Right atrium auricular region (tissue), 2 donors: ENCODE results near the gene VIT. TPM values are rescaled to one million over a fixed set of nuclear protein-coding genes. Genes with fewer than 3 reads are reported as not detected.

Experiments
- DNase-seq: peaks from one replicate; pipeline ENCODE4 v3.0.0-alpha.2; 2019; ENCODE audit warnings: low spot score
- H3K27ac ChIP-seq, 2 donors: fragments of 200-600 bp; sonication (generic); 1 replicate in 1 of 2; 2 replicates in 1 of 2; pipeline ENCODE4 v1.5.1; 2016 to 2019
- H3K27me3 ChIP-seq, 2 donors: fragments of 200-600 bp; sonication (generic); one replicate each; pipeline versions ENCODE4 v1.5.1 to v1.6.0; 2017 to 2019
- H3K36me3 ChIP-seq: fragments of 200-600 bp; sonication (generic); one replicate; pipeline ENCODE4 v1.5.1; 2016
- H3K4me1 ChIP-seq, 2 donors: fragments of 200-600 bp; sonication (generic); one replicate each; pipeline versions ENCODE4 v1.5.1 to v1.6.0; 2017 to 2019
- H3K4me3 ChIP-seq, 2 donors: fragments of 200-600 bp; sonication (generic); 1 replicate in 1 of 2; 2 replicates in 1 of 2; pipeline ENCODE4 v1.5.1; 2017 to 2019; ENCODE audit warnings: mild to moderate bottlenecking in 1 of 2, moderate library complexity in 1 of 2
- H3K9me3 ChIP-seq, 2 donors: fragments of 200-600 bp; sonication (generic); one replicate each; pipeline ENCODE4 v1.5.1; 2019
- CTCF ChIP-seq, 2 donors: fragments of 200-600 bp; sonication (generic); IDR thresholded peaks; one replicate each; pipeline ENCODE4 v1.5.1; 2019; ENCODE audit warnings: antibody characterized with exemption in 2 of 2
- total RNA-seq, 2 donors: library from RNA; depleted of rRNA; stranded (reverse); fragments of >200 nt; gene quantifications; one replicate each; pipeline ENCODE4 v1.1.0, GENCODE V29; 2016

Gene VIT
- total RNA-seq, 2 donors from 2014 or later, result 12.3 to 16.9 TPM

GRCh38 chr2:36858551-36859365 is 162.3 kb downstream of the VIT start:
- Histone ChIP-seq H3K4me3 (no peak overlapping the region), H3K27ac (no peak overlapping the region), H3K4me1 (no peaks in the 10 kb centered on the region), H3K9me3 (no peaks in the 10 kb centered on the region), H3K27me3 (no peaks in the 10 kb centered on the region), H3K36me3 (peaks cover 28% of the 10 kb centered on the region)
- DNase-seq, result no peak
- no peak for TF ChIP-seq CTCF (IDR thresholded peaks at IDR 0.05)

GRCh38 chr2:36859366-36859792 is 162.9 kb downstream of the VIT start:
- DNase-seq, result no peak
- H3K4me1 ChIP-seq, result no peaks in the 10 kb centered on the region
- no peak overlapping the region for H3K4me3 ChIP-seq
- no peaks in the 10 kb centered on the region for H3K27me3 ChIP-seq
- peaks cover 32% of the 10 kb centered on the region for H3K36me3 ChIP-seq
- TF ChIP-seq CTCF (IDR thresholded peaks at IDR 0.05), result no peak
- H3K9me3 ChIP-seq, result no peaks in the 10 kb centered on the region
- H3K27ac ChIP-seq, result no peak overlapping the region

- H3K4me3 ChIP-seq, result no peak overlapping the region
- no peak overlapping the region for H3K27ac ChIP-seq
- DNase-seq, result no peak
- H3K27me3 ChIP-seq, result no peaks in the 10 kb centered on the region
- peaks cover 29% of the 10 kb centered on the region for H3K36me3 ChIP-seq
- no peak for TF ChIP-seq CTCF (IDR thresholded peaks at IDR 0.05)
- no peaks in the 10 kb centered on the region for H3K9me3 ChIP-seq
- no peaks in the 10 kb centered on the region for H3K4me1 ChIP-seq
Measured at GRCh38 chr2:36861896-36862295, 165.4 kb downstream of the VIT start.

Other genes starting within 250 kb of the VIT start
- 10 to 100 TPM; 30.3 to 81.5 TPM for gene FEZ2, start 98.5 kb upstream of the VIT start, total RNA-seq